Caki2 (cell line): ENCODE results near the gene MRPS18C. TPM values are rescaled to one million over a fixed set of nuclear protein-coding genes. Genes with fewer than 3 reads are reported as not detected.
"Not testable (repeated sequence)": the region's sequence is repeated elsewhere in the genome, so short reads cannot be mapped to it uniquely, and the experiment has no call there.

ENCODE experiments used
- DNase-seq: peaks from one replicate; pipeline ENCODE4 v3.0.0-alpha.2; 2015; ENCODE audit warnings: low read depth
- in situ Hi-C: cut with HindIII; loops from 2 replicates; pipeline ENCODE4 v1.10.0; 2016; ENCODE audit warnings: low sequenced_read_pairs, low pct_unique_long_range_greater_than_20kb, mixed read lengths
- total RNA-seq: library from RNA; depleted of rRNA; stranded (reverse); fragments of >200 nt; shearing (Covaris generic); gene quantifications from 2 replicates; pipeline ENCODE4 v1.2.3, GENCODE V29; 2014; ENCODE audit warnings: low replicate concordance; rRNA removed

MRPS18C gene
- total RNA-seq, 1 experiment from 2014 or later, result 23.9 TPM

DNA sequence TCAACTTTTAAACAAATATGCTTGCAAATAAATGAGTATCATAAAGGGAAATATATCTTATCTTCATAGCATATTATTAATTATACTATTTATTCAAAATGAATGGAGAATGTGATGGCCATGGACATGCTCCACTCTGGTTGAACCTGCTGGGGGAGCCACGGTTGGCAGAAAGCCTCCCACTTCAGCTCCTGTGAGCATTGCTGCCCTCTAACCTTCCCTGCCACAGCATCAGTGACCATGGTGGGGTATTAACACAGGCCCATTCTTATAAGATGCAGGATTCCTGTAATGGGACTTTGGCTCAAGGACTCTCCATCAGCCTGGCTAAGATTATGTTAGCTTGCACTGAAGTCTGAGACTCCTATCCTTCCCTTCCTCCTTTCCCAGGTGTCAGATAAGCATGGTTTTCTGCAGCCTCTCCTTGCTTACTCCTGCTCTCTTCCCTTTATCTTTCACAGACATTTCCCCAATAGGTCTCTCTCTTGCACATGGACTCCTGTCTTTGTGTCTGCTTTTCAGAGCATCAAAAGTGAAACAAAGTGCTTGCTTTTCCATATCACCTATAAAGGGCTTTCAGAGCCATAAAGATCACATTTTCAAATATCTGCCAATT lies 34.0 kb downstream of the MRPS18C start:
- DNase-seq, result no peak
- in situ Hi-C loops, result no loop called here

DNA sequence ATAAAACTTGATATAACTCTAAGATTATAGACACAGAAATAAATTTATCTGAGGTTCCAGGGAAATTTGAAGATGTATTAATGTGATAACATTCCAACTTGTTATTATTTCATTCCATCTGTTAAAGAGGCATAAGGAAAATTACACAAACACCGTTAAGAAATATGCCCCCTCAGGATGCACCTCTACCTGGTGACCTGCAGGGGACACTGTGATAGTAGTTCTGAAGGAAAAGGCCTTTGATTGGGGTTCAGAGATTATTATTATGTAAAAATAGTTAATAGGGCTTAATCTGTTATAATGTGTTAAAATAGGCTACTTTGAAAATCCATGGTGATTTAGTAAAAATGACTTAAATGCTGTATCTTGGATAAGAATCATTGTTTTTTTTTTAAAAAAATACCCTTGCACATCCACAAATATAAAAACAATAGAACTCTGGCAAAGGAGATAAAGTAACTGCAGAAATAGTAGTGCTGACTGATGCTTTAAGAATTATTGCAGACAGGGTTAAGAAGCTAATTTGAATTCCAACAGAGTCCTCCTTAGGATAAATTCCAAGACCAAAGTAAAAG lies 35.1 kb downstream of the MRPS18C start:
- in situ Hi-C loops, result no loop called here
- DNase-seq, result peak; percentile 19

DNA sequence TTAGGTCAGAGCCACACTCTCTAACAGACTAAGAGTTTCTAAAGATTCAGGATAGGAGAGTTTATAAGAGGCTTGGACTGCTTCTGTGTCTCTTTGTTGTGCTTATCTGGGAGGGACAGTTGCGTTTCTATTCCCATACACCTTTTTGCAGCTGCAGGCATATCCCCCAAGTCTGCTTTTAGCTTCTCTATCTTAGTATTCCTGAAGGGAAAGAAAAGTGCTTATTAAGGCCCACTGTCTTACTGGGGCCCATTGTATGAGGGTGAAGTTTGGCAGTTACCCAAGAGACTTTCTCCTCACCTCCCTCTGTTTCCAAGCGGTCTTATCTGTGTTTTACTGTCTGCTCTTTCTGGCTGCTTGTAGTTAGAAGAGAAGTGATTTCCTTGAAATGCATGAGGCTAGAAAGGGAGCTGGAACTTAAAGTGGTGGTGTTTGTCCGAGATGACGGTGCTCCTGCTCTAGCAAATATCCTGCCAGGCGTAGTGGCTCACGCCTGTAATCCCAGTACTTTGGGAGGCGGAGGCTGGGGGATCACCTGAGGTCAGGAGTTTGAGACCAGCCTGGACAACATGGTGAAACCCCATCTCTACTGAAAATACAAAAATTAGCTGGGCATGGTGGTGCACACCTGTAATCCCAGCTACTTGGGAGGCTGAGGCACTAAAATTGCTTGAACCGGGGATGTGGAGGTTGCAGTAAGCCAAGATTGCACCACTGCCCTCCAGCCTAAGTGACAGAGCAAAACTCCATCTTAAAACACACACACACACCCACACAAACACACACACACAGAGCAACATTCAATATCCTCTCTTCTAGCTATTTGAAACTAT lies 40.4 kb downstream of the MRPS18C start:
- in situ Hi-C loops, DNase-seq: not testable (repeated sequence)

DNA sequence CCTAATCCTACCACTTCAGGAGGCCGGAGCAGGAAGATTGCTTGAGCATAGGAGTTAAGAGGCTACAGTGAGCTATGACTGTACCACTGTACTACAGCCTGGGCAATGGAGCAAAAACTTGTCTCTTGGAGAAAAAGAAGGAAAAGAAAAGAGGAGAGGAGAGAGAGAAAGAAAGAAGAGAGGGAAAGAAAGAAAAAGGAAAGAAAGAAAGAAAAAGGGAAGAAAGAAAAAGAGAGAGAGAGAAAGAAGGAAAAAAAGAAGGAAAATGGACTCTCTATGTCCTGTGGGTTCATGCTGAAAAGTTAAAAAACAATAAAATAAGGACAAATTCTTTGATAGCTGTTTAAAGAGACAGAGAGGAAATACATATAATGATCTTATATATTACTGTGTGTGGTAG lies 42.3 kb downstream of the MRPS18C start:
- in situ Hi-C loops, result no loop called here

DNA sequence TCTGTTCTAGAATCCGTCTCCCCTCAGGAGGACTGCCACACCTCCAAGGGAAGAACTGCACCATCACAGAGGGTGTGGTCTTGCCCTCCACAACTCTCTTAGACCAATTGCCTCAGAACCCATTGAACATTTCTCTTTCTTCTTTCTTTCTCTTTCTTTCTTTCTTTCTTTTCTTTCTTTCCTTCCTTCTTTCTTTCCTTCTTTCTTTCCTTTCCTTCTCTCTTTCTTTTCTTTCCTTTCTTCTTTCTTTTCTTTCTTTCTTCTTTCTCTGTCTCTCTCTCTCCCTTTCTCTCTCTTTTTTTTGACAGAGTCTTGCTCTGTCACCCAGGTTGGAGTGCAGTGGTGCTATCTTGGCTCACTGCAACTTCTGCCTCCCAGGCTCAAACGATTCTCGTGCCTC lies 45.8 kb downstream of the MRPS18C start:
- in situ Hi-C loops, DNase-seq: not testable (repeated sequence)

More for the DNA sequence above, 42.3 kb downstream of the MRPS18C start:
- DNase-seq, result no peak

DNA sequence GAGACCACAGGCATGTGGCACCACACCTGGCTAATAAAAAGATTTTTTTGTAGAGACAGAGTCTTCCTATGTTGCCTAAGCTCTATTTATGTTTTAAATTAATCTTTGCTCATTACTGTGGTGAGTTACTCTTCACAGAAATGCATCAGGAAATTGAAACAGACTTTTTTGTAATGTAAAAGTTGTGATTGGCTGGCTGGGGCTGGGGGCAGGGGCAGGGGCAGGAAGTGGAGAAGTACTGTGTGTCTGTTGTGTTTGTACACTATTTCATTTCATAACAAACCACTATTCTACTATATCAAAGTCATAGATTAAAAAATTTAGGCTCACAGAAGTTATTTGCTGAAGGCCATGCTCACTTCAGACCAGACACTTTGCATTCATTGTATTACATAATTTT lies 48.1 kb downstream of the MRPS18C start:
- no peak for DNase-seq
- in situ Hi-C loops, result no loop called here

DNA sequence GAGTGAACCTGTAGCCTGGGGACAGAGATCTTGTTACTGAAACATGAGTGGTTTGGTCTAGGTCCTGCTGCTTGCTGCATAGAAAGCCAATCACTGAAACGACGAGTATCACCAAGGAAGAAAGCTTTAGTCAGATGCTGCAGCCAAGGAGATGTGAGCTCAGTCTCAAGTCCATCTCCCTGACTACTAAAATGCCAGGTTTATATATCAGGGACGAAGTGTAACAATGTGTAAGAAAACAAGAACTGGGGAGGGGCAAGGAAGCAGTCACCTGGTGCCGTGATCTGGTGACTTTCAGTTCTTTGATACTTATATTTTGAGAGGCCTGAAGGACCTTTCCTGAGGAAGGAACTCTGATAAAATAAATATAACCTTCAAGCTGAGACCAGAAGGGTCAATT lies 48.6 kb downstream of the MRPS18C start:
- DNase-seq, result no peak
- in situ Hi-C loops, result no loop called here

DNA sequence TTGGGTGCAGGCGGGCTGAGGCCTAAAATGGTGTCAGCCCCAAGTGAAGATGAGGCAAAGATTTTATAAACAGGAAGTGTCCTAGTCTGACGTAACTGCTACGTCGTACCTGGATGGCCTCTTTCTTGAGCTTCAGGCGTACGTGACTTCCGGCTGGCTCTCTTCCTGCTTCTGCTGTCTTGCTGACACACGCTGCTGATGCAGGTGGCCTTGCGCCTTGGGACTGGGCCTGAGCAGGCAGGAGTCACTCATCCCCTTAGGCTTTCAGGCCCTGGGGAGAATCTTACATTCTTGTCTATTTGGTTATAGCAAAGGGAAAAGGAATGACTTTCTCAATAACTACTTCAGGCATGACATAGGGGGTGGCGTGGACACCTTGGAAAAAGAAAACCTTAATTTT lies 49.1 kb downstream of the MRPS18C start:
- DNase-seq, result no peak
- in situ Hi-C loops, result no loop called here

DNA sequence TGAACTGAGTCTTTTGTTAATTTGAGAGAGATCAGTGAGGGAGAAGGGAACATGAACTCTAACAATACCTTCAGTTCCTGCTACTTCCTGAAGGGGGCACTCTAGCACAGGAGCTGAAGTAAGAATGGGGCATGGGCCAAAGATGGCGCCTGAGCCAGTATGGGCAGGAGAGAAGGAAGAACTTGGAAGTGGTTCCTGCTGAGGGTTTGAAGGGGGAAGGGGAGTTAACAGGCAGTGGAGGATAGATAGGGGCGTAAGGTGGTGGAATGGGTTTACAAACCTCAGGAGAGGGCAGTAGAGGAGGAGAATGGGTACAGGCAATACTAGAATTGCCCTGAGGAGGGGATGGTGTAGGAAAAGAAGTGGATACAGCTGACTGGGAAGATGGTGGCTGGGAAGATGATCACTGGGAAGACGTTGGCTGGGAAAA lies 53.3 kb downstream of the MRPS18C start:
- peak; percentile 30 for DNase-seq
- in situ Hi-C loops, result not testable (repeated sequence)

DNA sequence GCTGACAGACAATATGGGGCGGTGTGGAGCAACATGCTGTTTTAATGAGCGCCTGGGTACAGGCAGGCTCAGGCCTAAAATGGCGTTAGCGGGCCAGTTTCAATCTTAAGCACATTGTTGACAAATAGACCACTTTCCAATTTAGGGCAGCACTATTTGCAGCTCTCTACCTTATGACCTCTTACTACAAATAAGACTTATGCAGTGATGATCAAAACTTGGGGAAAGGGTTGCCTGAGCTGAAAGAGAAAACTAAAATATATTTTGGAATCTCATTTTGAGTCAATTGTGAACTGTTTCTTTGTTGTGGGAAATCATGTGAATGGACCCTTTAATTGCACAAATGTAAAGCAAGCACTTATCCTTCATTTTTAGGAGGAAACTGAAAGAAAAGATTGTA lies 54.6 kb downstream of the MRPS18C start:
- no peak for DNase-seq
- in situ Hi-C loops, result no loop called here

Other genes with a start within 250 kb of the MRPS18C start
- gene COQ2, start 171.3 kb upstream of the MRPS18C start, total RNA-seq, result 29.7 and 30.0 TPM in 2 replicates
- 1.6 and 2.9 TPM in 2 replicates for gene HPSE, start 121.2 kb upstream of the MRPS18C start, total RNA-seq
- gene HELQ, start 235 bp upstream of the MRPS18C start, total RNA-seq, result 4.4 and 6.5 TPM in 2 replicates
- gene ABRAXAS1, start 29.0 kb downstream of the MRPS18C start, total RNA-seq, result 0.78 and 3.4 TPM in 2 replicates
- 12.5 and 13.4 TPM in 2 replicates for gene GPAT3, start 80.0 kb downstream of the MRPS18C start, total RNA-seq